ENCODE measurements around the gene MAP2K3.

The MAP2K3 gene

DNA sequence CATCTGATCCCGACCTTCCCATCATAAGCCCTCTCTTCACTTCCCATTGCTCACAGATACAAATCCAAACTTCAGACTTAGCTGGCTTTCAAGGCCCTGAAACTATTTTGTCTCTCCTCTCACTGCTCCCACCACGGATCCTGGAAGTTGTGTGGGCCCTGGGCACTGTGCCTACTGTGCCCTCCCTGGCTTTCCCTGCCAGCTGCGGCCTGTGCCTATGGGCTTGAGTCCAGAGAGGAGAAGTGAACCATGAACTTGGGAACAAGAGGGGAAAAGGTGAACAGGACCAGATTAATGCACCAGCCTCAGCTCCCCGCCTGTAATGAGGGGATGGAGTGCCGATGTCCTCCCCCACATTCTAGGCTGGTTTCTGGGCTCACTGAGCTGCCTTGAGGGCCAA lies 72.8 kb downstream of the MAP2K3 start:
- in situ Hi-C loops (cut with HindIII; ENCODE audit: low sequenced_read_pairs), result no loop called here
- no peak overlapping the region for H3K4me3 ChIP-seq (ENCODE audit: low read depth, low read length)
- no peak for DNase-seq (ENCODE audit: low read depth)
- TF ChIP-seq, protein P1, sequence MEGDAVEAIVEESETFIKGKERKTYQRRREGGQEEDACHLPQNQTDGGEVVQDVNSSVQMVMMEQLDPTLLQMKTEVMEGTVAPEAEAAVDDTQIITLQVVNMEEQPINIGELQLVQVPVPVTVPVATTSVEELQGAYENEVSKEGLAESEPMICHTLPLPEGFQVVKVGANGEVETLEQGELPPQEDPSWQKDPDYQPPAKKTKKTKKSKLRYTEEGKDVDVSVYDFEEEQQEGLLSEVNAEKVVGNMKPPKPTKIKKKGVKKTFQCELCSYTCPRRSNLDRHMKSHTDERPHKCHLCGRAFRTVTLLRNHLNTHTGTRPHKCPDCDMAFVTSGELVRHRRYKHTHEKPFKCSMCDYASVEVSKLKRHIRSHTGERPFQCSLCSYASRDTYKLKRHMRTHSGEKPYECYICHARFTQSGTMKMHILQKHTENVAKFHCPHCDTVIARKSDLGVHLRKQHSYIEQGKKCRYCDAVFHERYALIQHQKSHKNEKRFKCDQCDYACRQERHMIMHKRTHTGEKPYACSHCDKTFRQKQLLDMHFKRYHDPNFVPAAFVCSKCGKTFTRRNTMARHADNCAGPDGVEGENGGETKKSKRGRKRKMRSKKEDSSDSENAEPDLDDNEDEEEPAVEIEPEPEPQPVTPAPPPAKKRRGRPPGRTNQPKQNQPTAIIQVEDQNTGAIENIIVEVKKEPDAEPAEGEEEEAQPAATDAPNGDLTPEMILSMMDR (IDR thresholded peaks at IDR 0.05; ENCODE audit: low read depth, low read length, missing control alignments), result no peak

DNA sequence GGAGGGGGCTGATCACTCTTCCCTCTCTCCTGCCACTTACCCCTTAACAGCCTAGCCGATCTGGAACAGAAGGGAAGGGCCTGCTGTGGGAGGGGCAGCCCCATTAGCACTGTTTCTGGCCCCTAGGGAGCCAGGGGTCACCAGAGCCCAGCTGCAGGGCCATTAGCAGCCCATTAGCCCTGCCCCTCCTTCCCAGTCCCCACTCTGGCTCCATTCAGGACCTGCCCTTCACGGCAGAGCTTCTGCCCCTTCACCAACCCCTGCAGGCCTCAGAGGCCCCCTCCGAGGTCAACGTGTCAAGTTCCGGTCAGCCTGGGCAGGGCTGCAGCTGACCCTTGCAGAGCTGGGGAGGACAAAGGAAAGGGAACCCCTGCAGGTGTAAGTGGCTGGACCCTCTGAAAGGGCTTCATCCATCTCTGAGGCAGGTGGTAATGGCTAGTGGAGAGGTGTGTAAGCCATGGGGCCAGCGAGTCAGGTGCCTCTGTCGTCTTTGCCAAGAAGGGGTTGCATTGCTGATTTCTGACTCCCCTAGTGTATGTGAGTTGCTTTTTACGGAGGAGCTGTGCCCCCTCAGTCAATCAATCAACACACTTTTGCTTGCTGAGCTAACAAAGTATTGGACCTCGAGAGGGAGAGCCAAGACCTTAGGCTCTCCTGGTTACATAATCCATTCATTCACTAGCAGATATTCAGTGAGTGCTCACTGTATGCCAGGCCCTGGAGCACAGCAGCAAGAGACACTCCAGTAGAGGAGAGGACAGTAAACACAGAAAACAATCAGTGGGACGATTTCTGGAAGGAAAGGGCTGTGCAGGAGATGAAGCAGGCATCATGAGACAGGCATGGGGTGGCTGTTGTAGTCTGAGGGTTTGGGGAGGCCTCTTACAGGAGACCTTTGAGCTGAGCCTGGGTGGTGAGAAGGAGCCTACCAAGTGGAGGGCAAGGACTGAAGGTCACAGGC lies 73.5 kb downstream of the MAP2K3 start:
- no peak for DNase-seq (ENCODE audit: low read depth)
- TF ChIP-seq, protein P1 (IDR thresholded peaks at IDR 0.05; ENCODE audit: low read depth, low read length, missing control alignments), result no peak
- in situ Hi-C loops (cut with HindIII; ENCODE audit: low sequenced_read_pairs), result no loop called here

GRCh38 chr17:21358682-21359482 lies 74.4 kb downstream of the MAP2K3 start:
- TF ChIP-seq, protein P1 (IDR thresholded peaks at IDR 0.05; ENCODE audit: low read depth, low read length, missing control alignments), result no peak
- no peak overlapping the region for H3K4me3 ChIP-seq (ENCODE audit: low read depth, low read length)
- DNase-seq (ENCODE audit: low read depth), result no peak
- in situ Hi-C loops (cut with HindIII; ENCODE audit: low sequenced_read_pairs), result no loop called here

More for the DNA sequence above, 73.5 kb downstream of the MAP2K3 start:
- no peak overlapping the region for H3K4me3 ChIP-seq (ENCODE audit: low read depth, low read length)

DNA sequence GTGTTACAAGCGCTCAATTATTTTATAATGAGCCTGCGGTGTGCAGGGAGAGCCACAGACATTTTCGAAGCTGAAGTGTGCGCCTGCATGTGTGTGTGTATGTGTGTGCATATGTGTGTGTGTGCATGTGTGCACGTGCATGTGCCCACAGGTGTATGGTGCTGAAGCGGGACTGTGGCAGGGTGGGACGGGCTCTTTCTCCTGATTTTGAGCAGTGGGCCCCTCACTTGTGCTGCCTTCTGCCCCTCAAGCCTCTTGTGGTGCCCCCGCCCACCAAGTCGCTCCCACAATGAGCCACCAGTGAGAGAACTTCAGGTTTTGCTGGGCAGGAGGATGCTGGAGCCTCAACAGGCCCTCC lies 75.0 kb downstream of the MAP2K3 start:
- TF ChIP-seq, protein P1 (IDR thresholded peaks at IDR 0.05; ENCODE audit: low read depth, low read length, missing control alignments), result no peak
- no peak overlapping the region for H3K4me3 ChIP-seq (ENCODE audit: low read depth, low read length)
- DNase-seq (ENCODE audit: low read depth), result no peak
- in situ Hi-C loops (cut with HindIII; ENCODE audit: low sequenced_read_pairs), result no loop called here

GRCh38 chr17:21360048-21360447 lies 75.5 kb downstream of the MAP2K3 start:
- in situ Hi-C loops (cut with HindIII; ENCODE audit: low sequenced_read_pairs), result no loop called here
- no peak for DNase-seq (ENCODE audit: low read depth)
- H3K4me3 ChIP-seq (ENCODE audit: low read depth, low read length), result no peak overlapping the region
- TF ChIP-seq, protein P1 (IDR thresholded peaks at IDR 0.05; ENCODE audit: low read depth, low read length, missing control alignments), result no peak

DNA sequence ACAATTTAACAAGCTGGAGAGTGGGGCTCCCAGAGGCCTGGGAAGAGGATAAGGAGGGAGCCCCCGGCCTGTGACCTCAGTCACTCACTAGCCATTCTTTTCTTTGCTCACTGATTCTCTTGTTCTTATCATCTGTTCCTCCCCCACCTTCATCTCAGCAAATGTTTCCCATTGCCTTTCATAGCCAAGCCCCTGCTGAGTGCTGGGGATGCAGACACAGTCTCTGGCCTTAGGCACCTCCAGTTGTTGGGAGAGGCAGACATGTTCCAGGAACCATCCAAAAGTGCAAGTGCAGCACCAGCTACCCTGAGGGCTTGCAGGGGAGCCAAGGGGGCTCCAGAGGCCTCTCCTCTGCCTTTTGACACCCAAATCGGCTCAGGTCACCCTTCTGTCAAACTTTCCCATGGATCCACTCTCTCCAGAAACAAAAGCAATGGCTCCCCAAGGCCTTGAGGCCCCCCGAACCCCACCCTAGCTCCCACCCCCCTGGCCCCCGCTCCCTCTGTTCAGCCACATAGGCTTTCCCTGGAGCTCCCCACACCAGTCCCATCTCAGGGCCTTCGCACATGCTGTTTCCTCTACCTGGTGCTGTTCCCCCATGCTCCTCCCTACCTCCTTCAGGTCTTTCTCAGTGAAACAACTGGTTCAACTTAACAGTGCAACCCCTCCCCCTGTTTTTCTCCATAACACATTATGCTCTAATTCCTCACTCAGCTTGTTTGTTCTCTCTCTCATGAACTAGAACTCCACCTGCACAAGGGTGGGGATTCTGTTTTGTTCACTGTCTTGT lies 76.7 kb downstream of the MAP2K3 start:
- no peak for DNase-seq (ENCODE audit: low read depth)
- H3K4me3 ChIP-seq (ENCODE audit: low read depth, low read length), result no peak overlapping the region
- in situ Hi-C loops (cut with HindIII; ENCODE audit: low sequenced_read_pairs), result no loop called here
- TF ChIP-seq, protein P1 (IDR thresholded peaks at IDR 0.05; ENCODE audit: low read depth, low read length, missing control alignments), result no peak
